Adrenal gland (tissue), 12 donors: Measurements from ENCODE around the gene CHD2. TPM values are rescaled to one million over a fixed set of nuclear protein-coding genes. Genes with fewer than 3 reads are reported as not detected.

Source experiments
- DNase-seq, 7 donors: peaks; one replicate each; pipeline ENCODE4 v3.0.0-alpha.2; 2019 to 2020
- H3K27ac ChIP-seq, 5 donors: fragments of 200-600 bp; sonication (generic) in 4 of 5; 1 replicate in 3 of 5; 2 replicates in 2 of 5; pipeline versions ENCODE4 v1.5.1 to v1.8.0; 2016 to 2020; ENCODE audit warnings: mild to moderate bottlenecking in 1 of 5
- H3K27me3 ChIP-seq: fragments of 200-600 bp; 2 replicates; pipeline ENCODE4 v1.8.0; 2021
- H3K36me3 ChIP-seq, 2 donors: fragments of 200-600 bp; replicated peaks in 1 of 2; 1 replicate in 1 of 2; 2 replicates in 1 of 2; pipeline versions ENCODE4 v1.5.1 to v1.8.0; 2018 to 2022
- H3K4me1 ChIP-seq, 2 donors: fragments of 200-600 bp; replicated peaks in 1 of 2; 1 replicate in 1 of 2; 2 replicates in 1 of 2; pipeline versions ENCODE4 v1.5.1 to v1.8.0; 2018 to 2021
- H3K4me3 ChIP-seq, 4 donors: fragments of 200-600 bp; sonication (generic) in 3 of 4; one replicate each; pipeline ENCODE4 v1.5.1; 2016 to 2018
- H3K9me3 ChIP-seq, 3 donors: fragments of 200-600 bp; sonication (generic) in 1 of 3; replicated peaks in 1 of 3; 1 replicate in 2 of 3; 2 replicates in 1 of 3; pipeline versions ENCODE4 v1.5.1 to v1.8.0; 2016 to 2021
- POLR2A ChIP-seq, 2 donors: fragments of 450-650 bp; IDR thresholded peaks; one replicate each; pipeline ENCODE4 v1.6.1; 2017; ENCODE audit warnings: antibody characterized with exemption in 2 of 2, mild to moderate bottlenecking in 2 of 2, moderate library complexity in 1 of 2
- WGBS, 4 donors: extraction: QIAGEN DNeasy Blood & Tissue Kit in 2 of 4; methylation state at CpG; one replicate each; pipeline versions ENCODE4 v1.1.5 to v1.1.7; 2013 to 2017; 5-methylcytosine and 5-hydroxymethylcytosine counted together
- intact Hi-C, 2 donors: fragments of 100-400 bp; cut with DNase I; formaldehyde crosslinking; loops; one replicate each; pipeline versions ENCODE4 v1.14.1 to v1.15.0; 2022 to 2023
- polyA plus RNA-seq, 3 donors: library from polyadenylated mRNA; stranded (reverse); fragments of 200-250 nt in 2 of 3; fragments of 350-450 nt in 1 of 3; fragmentation: Illumina TruSeq in 1 of 3; extraction: RNeasy Lipid Tissue Mini Kit (QIAGEN cat#74804) in 1 of 3; gene quantifications; one replicate each; pipeline ENCODE4 v1.2.3, GENCODE V29; 2013 to 2014
- total RNA-seq, 9 donors: library from RNA; depleted of rRNA in 4 of 9; stranded (reverse); fragments of >200 nt in 4 of 9; fragments of 120-200 nt in 1 of 9; fragmentation: NEBNext Ultra II Directional in 1 of 9; extraction: Animal tissue kit (Norgen Biotek cat#: 25700) in 1 of 9; gene quantifications; one replicate each; pipeline versions ENCODE4 v1.1.0 to v1.2.4, GENCODE V29; 2013 to 2023
- TF ChIP-seq, protein P1 (sequence below), 6 experiments: fragments of 450-650 bp in 4 of 6; fragments of 200-600 bp in 2 of 6; sonication (generic) in 1 of 6; IDR thresholded peaks; 1 replicate in 5 of 6; 2 replicates in 1 of 6; pipeline versions ENCODE4 v1.5.1 to v1.8.0; 2016 to 2021; ENCODE audit warnings: antibody characterized with exemption in 6 of 6, mild to moderate bottlenecking in 2 of 6, moderate library complexity in 1 of 6
- donor health status: healthy with polysubstance abuse.
- donor health status: Bipolar disorder and iron deficiency.
- donor health status: DM: yes; HTN: yes; CAD: no.
- donor health status: DM: no; HTN: no; CAD: no.
- donor health status: DM: no; HTN: no; CAD: no.
- donor health status: DM: yes; HTN: yes; CAD: no.

CHD2 gene
- total and polyA plus RNA-seq, 12 donors: 40.1 to 115 (median 70.9) TPM

DNA sequence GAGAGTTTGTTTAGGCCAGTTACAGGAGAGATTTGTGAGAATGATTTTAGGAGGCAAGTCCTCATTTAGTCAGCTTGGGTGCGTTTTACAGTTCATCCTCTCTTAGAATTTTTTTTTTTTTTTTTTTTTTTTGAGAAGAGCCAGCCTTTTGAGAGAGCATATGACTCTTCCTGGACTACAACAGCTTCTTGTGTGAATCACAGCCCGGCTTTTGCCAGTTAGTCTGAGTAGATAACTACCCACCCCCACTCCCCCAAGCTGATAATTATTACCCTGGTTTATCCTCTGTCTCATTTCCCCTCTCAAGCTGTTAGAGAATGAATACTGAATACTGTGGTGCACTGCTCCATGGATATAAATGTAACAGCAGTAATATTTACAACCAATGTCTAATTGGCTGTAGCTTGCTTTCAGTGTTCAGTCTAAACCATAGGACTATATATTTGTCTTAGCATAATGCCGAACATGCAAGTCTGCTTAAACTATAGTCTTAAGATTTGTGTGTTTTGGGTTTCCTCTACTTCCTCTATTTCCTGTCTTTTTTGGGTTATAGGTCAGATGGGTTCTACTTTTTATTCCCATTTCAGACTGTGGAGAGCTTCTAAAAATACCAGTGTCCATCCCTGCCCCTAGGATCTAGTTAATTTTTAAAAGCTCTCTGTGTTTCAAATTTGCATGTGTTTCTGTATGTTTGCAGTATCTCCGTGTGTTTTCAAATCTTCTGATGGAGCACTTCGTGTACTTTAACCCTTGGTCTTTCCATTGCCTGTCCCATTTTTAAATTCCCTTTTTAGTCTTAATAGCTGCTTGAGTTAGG, 8.0 kb downstream of the CHD2 start:
- 13 to 21% (median 16%) methylated on average over 5 of the region's 5 CpGs for WGBS, 4 donors
- H3K4me1 ChIP-seq: peaks cover 33 to 82% of the 10 kb centered on the region in 2 donors
- intact Hi-C loops: no loop called here

DNA sequence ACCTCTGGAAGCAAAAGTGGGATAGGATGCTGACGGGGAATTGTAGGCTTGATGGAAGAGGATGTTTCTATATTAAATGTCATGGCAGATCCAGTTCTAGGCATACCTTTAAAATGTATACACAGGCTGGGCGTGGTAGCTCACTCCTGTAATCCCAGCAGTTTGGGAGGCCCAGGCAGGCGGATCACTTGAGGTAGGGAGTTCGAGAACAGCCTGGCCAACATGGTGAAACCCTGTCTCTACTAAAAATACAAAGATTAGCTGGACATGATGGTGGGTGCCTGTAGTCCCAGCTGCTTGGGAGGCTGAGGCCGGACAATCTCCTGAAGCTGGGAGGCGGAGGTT, 8.6 kb downstream of the CHD2 start:
- Histone ChIP-seq H3K9me3 (no peaks in the 10 kb centered on the region), H3K27me3 (no peaks in the 10 kb centered on the region), H3K4me3 (peak overlapping the region in 1 of 4 donors; percentile 48), H3K4me1 (peaks cover 33 to 82% of the 10 kb centered on the region in 2 donors), H3K36me3 (no peaks in the 10 kb centered on the region), H3K27ac (peak overlapping the region in 4 of 5 donors; percentile 62 to 99 (median 91))
- TF ChIP-seq POLR2A (IDR thresholded peaks at IDR 0.05): peak in 1 of 2 donors; percentile 7
- TF ChIP-seq, protein P1, sequence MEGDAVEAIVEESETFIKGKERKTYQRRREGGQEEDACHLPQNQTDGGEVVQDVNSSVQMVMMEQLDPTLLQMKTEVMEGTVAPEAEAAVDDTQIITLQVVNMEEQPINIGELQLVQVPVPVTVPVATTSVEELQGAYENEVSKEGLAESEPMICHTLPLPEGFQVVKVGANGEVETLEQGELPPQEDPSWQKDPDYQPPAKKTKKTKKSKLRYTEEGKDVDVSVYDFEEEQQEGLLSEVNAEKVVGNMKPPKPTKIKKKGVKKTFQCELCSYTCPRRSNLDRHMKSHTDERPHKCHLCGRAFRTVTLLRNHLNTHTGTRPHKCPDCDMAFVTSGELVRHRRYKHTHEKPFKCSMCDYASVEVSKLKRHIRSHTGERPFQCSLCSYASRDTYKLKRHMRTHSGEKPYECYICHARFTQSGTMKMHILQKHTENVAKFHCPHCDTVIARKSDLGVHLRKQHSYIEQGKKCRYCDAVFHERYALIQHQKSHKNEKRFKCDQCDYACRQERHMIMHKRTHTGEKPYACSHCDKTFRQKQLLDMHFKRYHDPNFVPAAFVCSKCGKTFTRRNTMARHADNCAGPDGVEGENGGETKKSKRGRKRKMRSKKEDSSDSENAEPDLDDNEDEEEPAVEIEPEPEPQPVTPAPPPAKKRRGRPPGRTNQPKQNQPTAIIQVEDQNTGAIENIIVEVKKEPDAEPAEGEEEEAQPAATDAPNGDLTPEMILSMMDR (IDR thresholded peaks at IDR 0.05): no peak
- 80 to 90% (median 85%) methylated on average over 5 to 6 of the region's 6 CpGs for WGBS, 4 donors
- no peak for DNase-seq
- intact Hi-C loops: no loop called here

More for the DNA sequence above, 8.0 kb downstream of the CHD2 start:
- Histone ChIP-seq H3K27ac (peak overlapping the region; percentile 62 to 99 (median 94)), H3K9me3 (no peaks in the 10 kb centered on the region), H3K27me3 (no peaks in the 10 kb centered on the region), H3K4me3 (peak overlapping the region in 1 of 4 donors; percentile 48), H3K36me3 (no peaks in the 10 kb centered on the region)
- TF ChIP-seq, protein P1 (IDR thresholded peaks at IDR 0.05): no peak
- TF ChIP-seq POLR2A (IDR thresholded peaks at IDR 0.05): peak in 1 of 2 donors; percentile 8
- DNase-seq: peak in 5 of 7 donors; percentile 60 to 84 (median 71)

DNA sequence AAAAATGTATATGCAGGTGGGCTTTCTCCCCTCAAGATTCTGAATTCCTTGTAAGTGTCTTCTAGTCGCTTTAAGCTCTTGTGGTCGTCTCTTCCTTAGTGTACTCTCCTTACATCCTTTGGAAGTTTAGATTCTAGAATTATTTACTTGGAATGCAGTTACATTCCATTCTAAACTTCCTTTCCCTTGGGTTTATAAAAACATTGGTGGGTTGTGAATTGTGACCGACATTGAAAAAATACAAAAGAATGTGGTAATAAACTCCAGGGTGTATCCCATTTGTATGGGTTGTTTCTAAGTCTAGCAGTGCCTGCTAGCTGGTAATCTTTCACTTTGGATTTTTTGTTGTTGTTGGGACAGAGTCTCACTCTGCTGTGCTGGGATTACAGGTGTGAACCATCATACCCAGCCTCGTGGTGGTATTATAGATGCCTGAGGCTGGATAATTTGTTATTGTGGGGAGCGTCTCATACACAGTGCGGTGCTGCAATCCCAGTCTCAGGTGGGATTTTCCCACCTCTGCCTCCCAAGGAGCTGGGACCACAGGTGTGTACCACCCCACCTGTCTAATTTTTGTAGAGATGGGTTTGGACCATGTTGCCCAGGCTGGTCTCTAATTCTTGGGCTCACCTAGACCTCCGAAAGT, 9.1 kb downstream of the CHD2 start:
- H3K27me3 ChIP-seq: no peaks in the 10 kb centered on the region
- intact Hi-C loops: no loop called here
- no peaks in the 10 kb centered on the region for H3K9me3 ChIP-seq
- WGBS, 4 donors: 64 to 69% (median 67%) methylated on average over 7 of the region's 7 CpGs
- H3K4me3 ChIP-seq: no peak overlapping the region
- peak overlapping the region in 3 of 5 donors; percentile 58 to 99 (median 62) for H3K27ac ChIP-seq
- TF ChIP-seq, protein P1 (IDR thresholded peaks at IDR 0.05): no peak
- no peak for TF ChIP-seq POLR2A (IDR thresholded peaks at IDR 0.05)
- no peak for DNase-seq
- peaks cover 38 to 87% of the 10 kb centered on the region in 2 donors for H3K4me1 ChIP-seq
- H3K36me3 ChIP-seq: no peaks in the 10 kb centered on the region

DNA sequence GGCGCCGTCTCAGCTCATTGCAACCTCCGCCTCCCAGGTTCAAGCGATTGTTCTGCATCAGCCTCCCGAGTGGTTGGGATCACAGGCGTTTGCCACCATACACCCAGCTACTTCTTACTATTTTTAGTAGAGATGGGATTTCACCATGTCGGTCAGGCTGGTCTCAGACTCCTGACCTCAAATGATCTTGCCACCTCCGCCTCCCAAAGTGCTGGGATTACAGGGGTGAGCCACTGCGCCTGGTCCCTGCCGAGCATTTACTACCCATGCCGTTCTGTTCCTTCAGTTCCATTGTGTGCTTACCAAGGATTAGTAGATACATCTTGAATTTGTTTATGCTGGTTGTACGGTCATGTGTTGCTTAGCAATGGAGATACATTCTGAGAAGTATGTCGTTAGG, 10.3 kb downstream of the CHD2 start:
- no peak for DNase-seq
- Histone ChIP-seq H3K4me1 (peaks cover 41 to 96% of the 10 kb centered on the region in 2 donors), H3K27ac (peak overlapping the region in 3 of 5 donors; percentile 2 to 99 (median 39)), H3K4me3 (no peak overlapping the region), H3K27me3 (no peaks in the 10 kb centered on the region), H3K36me3 (no peaks in the 10 kb centered on the region), H3K9me3 (no peaks in the 10 kb centered on the region)
- TF ChIP-seq, protein P1 (IDR thresholded peaks at IDR 0.05): no peak
- no peak for TF ChIP-seq POLR2A (IDR thresholded peaks at IDR 0.05)
- intact Hi-C loops: loop anchor here in 1 of 2 donors (10.0 kb wide), 1 partner anchor 106 kb away; no protein-coding TSS in a partner anchor
- 85 to 98% (median 89%) methylated on average over 11 to 13 of the region's 13 CpGs for WGBS, 4 donors
